A549 (cell line): ENCODE results near the gene MCM3. TPM values are rescaled to one million over a fixed set of nuclear protein-coding genes. Genes with fewer than 3 reads are reported as not detected.

Experiments
- ATAC-seq, 2 experiments: fragments of 200-7000 bp in 1 of 2; fragments of >200 bp in 1 of 2; cut with Nextera tagmentation in 1 of 2; cut with Tn5 transposase in 1 of 2; 3 replicates each; pipeline versions ENCODE4 v1.8.0 to v1.9.1; 2018 to 2020; ENCODE audit warnings: mild to moderate bottlenecking in 1 of 2, moderate library complexity in 1 of 2
- CTCF ChIA-PET: fragments of 300-600 bp; sonication (Branson Sonifier 250); formaldehyde crosslinking; extraction: SDS; loops from one replicate; lab custom pipeline; 2021; ENCODE audit warnings: antibody characterized with exemption, inconsistent platforms; lab: Yijun Ruan, JAX
- POLR2A ChIA-PET: fragments of 350-600 bp; formaldehyde crosslinking; extraction: SDS; loops from one replicate; lab custom pipeline; 2021; ENCODE audit warnings: antibody characterized with exemption, inconsistent platforms; lab: Yijun Ruan, JAX
- DNase-seq, 2 experiments: peaks; one replicate each; pipeline versions ENCODE4 v3.0.0 to v3.0.0-alpha.2; 2011 to 2016; ENCODE audit warnings: low read depth in 1 of 2, low spot score in 1 of 2
- FAIRE-seq: peaks from 2 replicates; lab custom pipeline; 2011; peaks lifted over from hg19 to GRCh38; lab: Jason Lieb, UNC
- H3K27ac ChIP-seq, 2 experiments: fragments of >200 bp; sonication (Bioruptor Twin); formaldehyde crosslinking; 3 replicates each; pipeline ENCODE4 v1.5.1; 2016 to 2017
- H3K4me1 ChIP-seq: fragments of >200 bp; sonication (Bioruptor Twin); formaldehyde crosslinking; 3 replicates; pipeline ENCODE4 v1.6.1; 2016
- H3K4me2 ChIP-seq: fragments of >200 bp; sonication (Bioruptor Twin); formaldehyde crosslinking; 3 replicates; pipeline ENCODE4 v1.6.1; 2016
- H3K4me3 ChIP-seq: fragments of >200 bp; sonication (Bioruptor Twin); formaldehyde crosslinking; 3 replicates; pipeline ENCODE4 v1.5.1; 2016
- H3K9me3 ChIP-seq: fragments of >200 bp; sonication (Bioruptor Twin); formaldehyde crosslinking; 3 replicates; pipeline ENCODE4 v1.6.1; 2016
- CBX8 ChIP-seq: fragments of 200-600 bp; sonication (generic); IDR thresholded peaks from 2 replicates; pipeline ENCODE4 v1.6.1; 2016
- CHD2 ChIP-seq: fragments of 150-350 bp; IDR thresholded peaks from 2 replicates; pipeline ENCODE4 v1.6.1; 2014; ENCODE audit warnings: low read length; ENCODE audit not compliant: partially characterized antibody
- CHD4 ChIP-seq: fragments of 200-600 bp; sonication (generic); IDR thresholded peaks from 2 replicates; pipeline ENCODE4 v1.6.1; 2016; ENCODE audit warnings: antibody characterized with exemption, mild to moderate bottlenecking, borderline replicate concordance
- EHF ChIP-seq: fragments of 250-450 bp; sonication (Bioruptor Pico); IDR thresholded peaks from 2 replicates; pipeline ENCODE4 v1.5.0; 2020; ENCODE audit warnings: mild to moderate bottlenecking
- ELK1 ChIP-seq: fragments of 150-350 bp; IDR thresholded peaks from 2 replicates; pipeline ENCODE4 v1.6.1; 2014; ENCODE audit warnings: low read depth, mild to moderate bottlenecking, low read length
- EP300 ChIP-seq, 2 experiments: fragments of >200 bp; sonication (Bioruptor Twin); formaldehyde crosslinking; IDR thresholded peaks; 2 replicates in 1 of 2; 3 replicates in 1 of 2; pipeline ENCODE4 v1.6.1; 2016 to 2017
- ESRRA ChIP-seq: fragments of 150-350 bp; IDR thresholded peaks from 2 replicates; pipeline ENCODE4 v1.6.1; 2014; ENCODE audit warnings: mild to moderate bottlenecking, low read length, borderline replicate concordance
- FOSB ChIP-seq: fragments of 250-450 bp; sonication (Bioruptor Pico); IDR thresholded peaks from 2 replicates; pipeline ENCODE4 v1.5.0; 2020; ENCODE audit warnings: mild to moderate bottlenecking, moderate library complexity
- FOSL2 ChIP-seq, 2 experiments: fragments of 450-650 bp in 1 of 2; fragments of >200 bp in 1 of 2; sonication (Bioruptor Twin) in 1 of 2; formaldehyde crosslinking; IDR thresholded peaks; 2 replicates each; pipeline versions ENCODE4 v1.5.0 to v1.6.1; 2016 to 2020; ENCODE audit warnings: mild to moderate bottlenecking in 1 of 2, moderate library complexity in 1 of 2
- GATA3 ChIP-seq: IDR thresholded peaks from 2 replicates; pipeline ENCODE4 v1.6.1; 2012; ENCODE audit warnings: borderline replicate concordance
- HMGXB4 ChIP-seq: fragments of 250-450 bp; sonication (Bioruptor Pico); IDR thresholded peaks from 2 replicates; pipeline ENCODE4 v1.5.0; 2021; ENCODE audit warnings: mild to moderate bottlenecking, moderate library complexity, borderline replicate concordance
- KDM1A ChIP-seq: fragments of 200-600 bp; sonication (generic); IDR thresholded peaks from 2 replicates; pipeline ENCODE4 v1.6.1; 2016; ENCODE audit warnings: low read depth, mild to moderate bottlenecking
- MAZ ChIP-seq: fragments of 150-350 bp; IDR thresholded peaks from 2 replicates; pipeline ENCODE4 v1.6.1; 2014; ENCODE audit warnings: antibody characterized with exemption, low read depth, low read length, borderline replicate concordance
- MYC ChIP-seq: IDR thresholded peaks from 2 replicates; pipeline ENCODE4 v1.6.1; 2012; ENCODE audit warnings: mild to moderate bottlenecking, inconsistent platforms, low read length, improper control_type of control experiment, borderline replicate concordance
- NFE2L2 ChIP-seq: fragments of 150-350 bp; conservative IDR thresholded peaks from 2 replicates; pipeline ENCODE4 v1.6.1; 2014; ENCODE audit warnings: low read length
- NPAS2 ChIP-seq: fragments of 250-450 bp; sonication (Bioruptor Pico); IDR thresholded peaks from 2 replicates; pipeline ENCODE4 v1.8.0; 2022; ENCODE audit warnings: mild to moderate bottlenecking, moderate library complexity, borderline replicate concordance
- NR3C1 ChIP-seq: fragments of >200 bp; sonication (Bioruptor Twin); formaldehyde crosslinking; IDR thresholded peaks from 3 replicates; pipeline ENCODE4 v1.6.1; 2017
- POLR2A ChIP-seq: IDR thresholded peaks from 2 replicates; pipeline ENCODE4 v1.6.1; 2012; ENCODE audit warnings: mild to moderate bottlenecking, low read length
- POLR2AphosphoS2 ChIP-seq: conservative IDR thresholded peaks from 2 replicates; pipeline ENCODE4 v1.6.1; 2012; ENCODE audit warnings: low read length, improper control_type of control experiment, inconsistent platforms
- RAD21 ChIP-seq, 2 experiments: fragments of >200 bp in 1 of 2; sonication (Bioruptor Twin) in 1 of 2; formaldehyde crosslinking in 1 of 2; IDR thresholded peaks in 1 of 2; conservative IDR thresholded peaks in 1 of 2; 2 replicates in 1 of 2; 3 replicates in 1 of 2; pipeline ENCODE4 v1.6.1; 2012 to 2018; ENCODE audit warnings: inconsistent platforms in 1 of 2
- ZC3H11A ChIP-seq: fragments of 450-650 bp; IDR thresholded peaks from 2 replicates; pipeline ENCODE4 v1.6.1; 2014; ENCODE audit warnings: antibody characterized with exemption, mild to moderate bottlenecking
- ZFP36 ChIP-seq: fragments of 450-650 bp; IDR thresholded peaks from 2 replicates; pipeline ENCODE4 v1.6.1; 2014; ENCODE audit warnings: borderline replicate concordance; ENCODE audit not compliant: partially characterized antibody
- ZSCAN20 ChIP-seq: fragments of 250-450 bp; sonication (Bioruptor Pico); IDR thresholded peaks from 2 replicates; pipeline ENCODE4 v1.8.0; 2022; ENCODE audit warnings: mild to moderate bottlenecking, moderate library complexity
- WGBS: methylation state at CpG from one replicate; pipeline ENCODE4 v1.1.6; 2017; ENCODE audit errors: missing lambda C conversion rate; 5-methylcytosine and 5-hydroxymethylcytosine counted together
- polyA plus RNA-seq, 4 experiments: library from polyadenylated mRNA; depleted of rRNA in 3 of 4; stranded (reverse); fragments of >200 nt; fragmentation: RNase III in 1 of 4; extraction: RNeasy Plus Mini Kit Qiagen cat#74134 plus additional on column Dnase treatment in 1 of 4; gene quantifications; 2 replicates in 3 of 4; 3 replicates in 1 of 4; pipeline ENCODE4 v1.2.3, GENCODE V29; 2011 to 2017
- TF ChIP-seq, protein P1 (sequence below): IDR thresholded peaks from 2 replicates; pipeline ENCODE4 v1.6.1; 2012
- TF ChIP-seq, protein P2 (sequence below): IDR thresholded peaks from 2 replicates; pipeline ENCODE4 v1.6.1; 2012; ENCODE audit warnings: low read depth, borderline replicate concordance
- TF ChIP-seq, protein P3 (sequence below): fragments of 250-450 bp; sonication (Bioruptor Pico); IDR thresholded peaks from 2 replicates; pipeline ENCODE4 v1.5.0; 2020; ENCODE audit warnings: low read depth, mild to moderate bottlenecking, moderate library complexity
- TF ChIP-seq, protein P4 (sequence below): fragments of 200-600 bp; sonication (generic); IDR thresholded peaks from 2 replicates; pipeline ENCODE4 v1.6.1; 2016; ENCODE audit warnings: antibody characterized with exemption, mild to moderate bottlenecking, moderate library complexity
- TF ChIP-seq, protein P5 (sequence below): fragments of >200 bp; sonication (Bioruptor Twin); formaldehyde crosslinking; IDR thresholded peaks from 2 replicates; pipeline ENCODE4 v1.6.1; 2016

The MCM3 gene
- polyA plus RNA-seq, 2 of the 4 experiments (the other 2 are of a cell fraction) = 101 to 111 TPM

DNA sequence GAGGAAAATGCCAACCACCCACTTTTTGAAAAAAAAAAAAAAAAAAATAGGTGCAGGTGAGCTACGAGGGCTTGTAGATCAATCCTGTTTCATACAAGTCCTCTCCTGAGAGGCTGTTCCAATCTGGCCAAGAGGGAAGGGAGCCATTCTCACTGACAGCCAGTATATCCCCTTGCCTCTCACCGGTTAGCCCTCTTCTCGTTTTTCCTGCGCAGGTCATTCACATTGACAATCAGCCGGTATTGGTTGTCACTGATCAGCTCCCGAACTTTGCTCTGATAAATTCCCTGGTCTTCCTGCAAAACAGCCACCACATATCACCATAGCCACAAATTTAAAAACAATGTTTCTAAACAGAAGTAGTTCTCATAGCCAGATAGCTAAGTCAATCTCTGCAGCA, 1.4 kb downstream of the MCM3 start:
- peak overlapping the region; percentile 86 for H3K4me2 ChIP-seq
- POLR2A ChIA-PET = no interaction called here
- TF ChIP-seq, protein P1, sequence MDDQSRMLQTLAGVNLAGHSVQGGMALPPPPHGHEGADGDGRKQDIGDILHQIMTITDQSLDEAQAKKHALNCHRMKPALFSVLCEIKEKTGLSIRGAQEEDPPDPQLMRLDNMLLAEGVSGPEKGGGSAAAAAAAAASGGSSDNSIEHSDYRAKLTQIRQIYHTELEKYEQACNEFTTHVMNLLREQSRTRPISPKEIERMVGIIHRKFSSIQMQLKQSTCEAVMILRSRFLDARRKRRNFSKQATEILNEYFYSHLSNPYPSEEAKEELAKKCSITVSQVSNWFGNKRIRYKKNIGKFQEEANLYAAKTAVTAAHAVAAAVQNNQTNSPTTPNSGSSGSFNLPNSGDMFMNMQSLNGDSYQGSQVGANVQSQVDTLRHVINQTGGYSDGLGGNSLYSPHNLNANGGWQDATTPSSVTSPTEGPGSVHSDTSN = no peak
- no peak for TF ChIP-seq MAZ
- TF ChIP-seq POLR2A = no peak
- TF ChIP-seq, protein P2, sequence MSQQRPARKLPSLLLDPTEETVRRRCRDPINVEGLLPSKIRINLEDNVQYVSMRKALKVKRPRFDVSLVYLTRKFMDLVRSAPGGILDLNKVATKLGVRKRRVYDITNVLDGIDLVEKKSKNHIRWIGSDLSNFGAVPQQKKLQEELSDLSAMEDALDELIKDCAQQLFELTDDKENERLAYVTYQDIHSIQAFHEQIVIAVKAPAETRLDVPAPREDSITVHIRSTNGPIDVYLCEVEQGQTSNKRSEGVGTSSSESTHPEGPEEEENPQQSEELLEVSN = no peak
- TF ChIP-seq, protein P3, sequence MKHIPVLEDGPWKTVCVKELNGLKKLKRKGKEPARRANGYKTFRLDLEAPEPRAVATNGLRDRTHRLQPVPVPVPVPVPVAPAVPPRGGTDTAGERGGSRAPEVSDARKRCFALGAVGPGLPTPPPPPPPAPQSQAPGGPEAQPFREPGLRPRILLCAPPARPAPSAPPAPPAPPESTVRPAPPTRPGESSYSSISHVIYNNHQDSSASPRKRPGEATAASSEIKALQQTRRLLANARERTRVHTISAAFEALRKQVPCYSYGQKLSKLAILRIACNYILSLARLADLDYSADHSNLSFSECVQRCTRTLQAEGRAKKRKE (CRISPR knock-in tag) = no peak
- no peak for TF ChIP-seq CHD4
- no peak for TF ChIP-seq FOSL2 (IDR thresholded peaks at IDR 0.05)
- TF ChIP-seq FOSL2 (CRISPR knock-in tag; IDR thresholded peaks at IDR 0.05) = no peak
- TF ChIP-seq EHF (CRISPR knock-in tag) = no peak
- TF ChIP-seq ESRRA = no peak
- no peak for TF ChIP-seq ZSCAN20
- TF ChIP-seq KDM1A = no peak
- no peak for TF ChIP-seq EP300 (IDR thresholded peaks at IDR 0.05)
- TF ChIP-seq FOSB (CRISPR knock-in tag) = no peak
- TF ChIP-seq ELK1 = no peak
- TF ChIP-seq CBX8 = no peak
- no peak for TF ChIP-seq ZFP36
- TF ChIP-seq CHD2 = no peak
- no peak for TF ChIP-seq NR3C1
- no peak for TF ChIP-seq POLR2AphosphoS2
- TF ChIP-seq, all 56 proteins: peak for 0
- DNase-seq (no peak), FAIRE-seq (no peak), ATAC-seq (no peak)
- WGBS = 44% methylated on average over 6 of the region's 6 CpGs
- CTCF ChIA-PET = interaction anchor here (0.8 to 4.5 kb wide), 4 partner anchors 9 to 380 kb away, joined by 3 to 35 read pairs (median 3); no protein-coding TSS in a partner anchor
- Histone ChIP-seq H3K4me3 (peak overlapping the region; percentile 72), H3K27ac (peak overlapping the region in 1 of 2 experiments; percentile 48; a peak in 1 of 6 replicates), H3K9me3 (no peaks in the 10 kb centered on the region), H3K4me1 (peaks cover 17% of the 10 kb centered on the region; the same call in 2 of the 3 replicates)

DNA sequence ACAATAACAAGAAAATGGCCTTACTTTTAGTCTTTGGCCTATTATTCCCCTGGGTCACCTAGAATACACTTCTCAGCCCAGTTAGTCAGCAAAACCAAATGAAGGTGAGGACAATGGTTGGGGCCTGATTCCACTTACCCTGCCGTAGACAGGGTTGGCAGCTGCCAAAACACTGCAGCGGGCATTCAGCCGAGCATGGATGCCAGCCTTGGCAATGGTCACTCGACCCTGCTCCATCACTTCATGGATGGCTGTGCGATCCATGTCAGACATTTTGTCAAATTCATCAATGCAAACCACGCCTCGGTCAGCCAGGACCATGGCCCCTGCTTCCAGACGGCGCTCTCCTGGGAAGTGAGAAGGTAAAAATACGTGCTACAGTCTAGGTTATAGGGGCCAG, 8.4 kb downstream of the MCM3 start:
- no peak for DNase-seq
- H3K4me3 ChIP-seq = no peak overlapping the region
- H3K27ac ChIP-seq = no peak overlapping the region
- no peak for FAIRE-seq
- CTCF ChIA-PET = interaction anchor here (1.0 kb wide), 1 partner anchor 114 kb away, joined by 3 read pairs; no protein-coding TSS in a partner anchor
- 93% methylated on average over 10 of the region's 10 CpGs for WGBS
- no peak for ATAC-seq
- no peaks in the 10 kb centered on the region for H3K9me3 ChIP-seq
- POLR2A ChIA-PET = no interaction called here
- no peak overlapping the region for H3K4me2 ChIP-seq
- H3K4me1 ChIP-seq = peaks cover 17% of the 10 kb centered on the region
- TF ChIP-seq, protein P4, sequence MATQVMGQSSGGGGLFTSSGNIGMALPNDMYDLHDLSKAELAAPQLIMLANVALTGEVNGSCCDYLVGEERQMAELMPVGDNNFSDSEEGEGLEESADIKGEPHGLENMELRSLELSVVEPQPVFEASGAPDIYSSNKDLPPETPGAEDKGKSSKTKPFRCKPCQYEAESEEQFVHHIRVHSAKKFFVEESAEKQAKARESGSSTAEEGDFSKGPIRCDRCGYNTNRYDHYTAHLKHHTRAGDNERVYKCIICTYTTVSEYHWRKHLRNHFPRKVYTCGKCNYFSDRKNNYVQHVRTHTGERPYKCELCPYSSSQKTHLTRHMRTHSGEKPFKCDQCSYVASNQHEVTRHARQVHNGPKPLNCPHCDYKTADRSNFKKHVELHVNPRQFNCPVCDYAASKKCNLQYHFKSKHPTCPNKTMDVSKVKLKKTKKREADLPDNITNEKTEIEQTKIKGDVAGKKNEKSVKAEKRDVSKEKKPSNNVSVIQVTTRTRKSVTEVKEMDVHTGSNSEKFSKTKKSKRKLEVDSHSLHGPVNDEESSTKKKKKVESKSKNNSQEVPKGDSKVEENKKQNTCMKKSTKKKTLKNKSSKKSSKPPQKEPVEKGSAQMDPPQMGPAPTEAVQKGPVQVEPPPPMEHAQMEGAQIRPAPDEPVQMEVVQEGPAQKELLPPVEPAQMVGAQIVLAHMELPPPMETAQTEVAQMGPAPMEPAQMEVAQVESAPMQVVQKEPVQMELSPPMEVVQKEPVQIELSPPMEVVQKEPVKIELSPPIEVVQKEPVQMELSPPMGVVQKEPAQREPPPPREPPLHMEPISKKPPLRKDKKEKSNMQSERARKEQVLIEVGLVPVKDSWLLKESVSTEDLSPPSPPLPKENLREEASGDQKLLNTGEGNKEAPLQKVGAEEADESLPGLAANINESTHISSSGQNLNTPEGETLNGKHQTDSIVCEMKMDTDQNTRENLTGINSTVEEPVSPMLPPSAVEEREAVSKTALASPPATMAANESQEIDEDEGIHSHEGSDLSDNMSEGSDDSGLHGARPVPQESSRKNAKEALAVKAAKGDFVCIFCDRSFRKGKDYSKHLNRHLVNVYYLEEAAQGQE = no peak
- no peak for TF ChIP-seq NPAS2
- TF ChIP-seq, protein P5, sequence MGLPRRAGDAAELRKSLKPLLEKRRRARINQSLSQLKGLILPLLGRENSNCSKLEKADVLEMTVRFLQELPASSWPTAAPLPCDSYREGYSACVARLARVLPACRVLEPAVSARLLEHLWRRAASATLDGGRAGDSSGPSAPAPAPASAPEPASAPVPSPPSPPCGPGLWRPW = no peak
- no peak for TF ChIP-seq RAD21 (conservative IDR thresholded peaks at IDR 0.05 in 1 of 2, IDR thresholded peaks at IDR 0.05 in 1 of 2)
- no peak for TF ChIP-seq NFE2L2
- TF ChIP-seq MYC = no peak
- TF ChIP-seq, protein P2 = no peak
- TF ChIP-seq GATA3 = no peak
- no peak for TF ChIP-seq ZC3H11A
- no peak for TF ChIP-seq HMGXB4 (CRISPR knock-in tag)
